GM12878 (cell line): ENCODE data around the gene SLC39A8. TPM values are rescaled to one million over a fixed set of nuclear protein-coding genes. Genes with fewer than 3 reads are reported as not detected.

ENCODE experiments used
- ATAC-seq: fragments of 200-7000 bp; cut with Tn5 transposase; 3 replicates; pipeline ENCODE4 v1.9.1; 2020; ENCODE audit warnings: mild to moderate bottlenecking, moderate library complexity
- BruUV-seq: library from RNA; stranded (reverse); fragments of 400-500 nt; replicated peaks from 2 replicates; lab custom pipeline; 2021; lab: Mats Ljungman, UMichigan
- CTCF ChIA-PET: fragments of 300-600 bp; sonication (Branson Sonifier 250); formaldehyde crosslinking; extraction: SDS; loops from one replicate; lab custom pipeline; 2021; ENCODE audit warnings: inconsistent platforms; lab: Yijun Ruan, JAX
- POLR2A ChIA-PET: fragments of 350-600 bp; formaldehyde crosslinking; extraction: SDS; loops from one replicate; lab custom pipeline; 2021; ENCODE audit warnings: inconsistent platforms; lab: Charles Lee
- RAD21 ChIA-PET: fragments of 300-600 bp; sonication (Branson Sonifier 250); formaldehyde crosslinking; loops from one replicate; lab custom pipeline; 2023; ENCODE audit warnings: antibody characterized with exemption; ENCODE audit not compliant: unreplicated experiment; lab: Charles Lee
- SMC1A ChIA-PET: fragments of 300-600 bp; sonication (Branson Sonifier 250); formaldehyde crosslinking; loops from one replicate; lab custom pipeline; 2023; ENCODE audit not compliant: unreplicated experiment, uncharacterized antibody; lab: Charles Lee
- DNase-seq: peaks from one replicate; pipeline ENCODE4 v3.0.0-alpha.2; 2011; ENCODE audit warnings: low read depth, low spot score
- FAIRE-seq: peaks from 3 replicates; lab custom pipeline; 2011; peaks lifted over from hg19 to GRCh38; lab: Jason Lieb, UNC
- H2AFZ ChIP-seq: 2 replicates; pipeline ENCODE4 v1.6.0; 2011; ENCODE audit warnings: low read depth, low read length, control low read depth; ENCODE audit not compliant: control insufficient read depth
- H3K27ac ChIP-seq: 2 replicates; pipeline ENCODE4 v1.5.1; 2011; ENCODE audit warnings: control low read depth; ENCODE audit not compliant: control insufficient read depth, insufficient read depth
- H3K27me3 ChIP-seq, 2 experiments: replicated peaks in 1 of 2; 2 replicates each; pipeline versions ENCODE4 v1.6.0 to v1.6.1; 2011; ENCODE audit warnings: low read length in 1 of 2; ENCODE audit not compliant: control insufficient read depth in 2 of 2, insufficient read depth in 2 of 2
- H3K36me3 ChIP-seq, 2 experiments: 2 replicates each; pipeline ENCODE4 v1.5.1; 2011; ENCODE audit warnings: low read length in 1 of 2; ENCODE audit not compliant: control insufficient read depth in 2 of 2, insufficient read depth in 2 of 2
- H3K4me1 ChIP-seq: 2 replicates; pipeline ENCODE4 v1.6.1; 2011; ENCODE audit warnings: mild to moderate bottlenecking, low read length, moderate library complexity, mixed read lengths; ENCODE audit not compliant: control insufficient read depth, insufficient read depth
- H3K4me2 ChIP-seq: 2 replicates; pipeline ENCODE4 v1.6.0; 2011; ENCODE audit warnings: control low read depth; ENCODE audit not compliant: control insufficient read depth, insufficient read depth
- H3K4me3 ChIP-seq: fragments of 200-600 bp; sonication (generic); 2 replicates; pipeline ENCODE4 v1.5.1; 2016
- H3K79me2 ChIP-seq: 2 replicates; pipeline ENCODE4 v1.6.0; 2011; ENCODE audit warnings: low read length; ENCODE audit not compliant: control insufficient read depth, insufficient read depth
- H3K9ac ChIP-seq: 2 replicates; pipeline ENCODE4 v1.8.0; 2011; ENCODE audit warnings: low read length, control low read depth, mixed read lengths; ENCODE audit not compliant: control insufficient read depth, insufficient read depth
- H3K9me3 ChIP-seq: replicated peaks from 3 replicates; pipeline ENCODE4 v1.5.1; 2011; ENCODE audit warnings: mild to moderate bottlenecking, low read length; ENCODE audit not compliant: control insufficient read depth, insufficient read depth
- H4K20me1 ChIP-seq: 2 replicates; pipeline ENCODE4 v1.6.0; 2011; ENCODE audit not compliant: control insufficient read depth, insufficient read depth
- ASH2L ChIP-seq: fragments of 300-600, 200-600 bp; sonication (generic); IDR thresholded peaks from 2 replicates; pipeline ENCODE4 v1.6.1; 2017; ENCODE audit warnings: low read depth, mild to moderate bottlenecking, borderline replicate concordance
- BACH1 ChIP-seq: fragments of 450-650 bp; IDR thresholded peaks from 2 replicates; pipeline ENCODE4 v1.6.1; 2017; ENCODE audit warnings: mild to moderate bottlenecking, borderline replicate concordance
- BHLHE40 ChIP-seq, 2 experiments: fragments of 450-650 bp in 1 of 2; IDR thresholded peaks; 2 replicates each; pipeline ENCODE4 v1.6.1; 2011 to 2017; ENCODE audit warnings: low read depth in 2 of 2, borderline replicate concordance in 1 of 2, improper control_type of control experiment in 1 of 2, low read length in 1 of 2, mild to moderate bottlenecking in 1 of 2
- E4F1 ChIP-seq: fragments of 450-650 bp; IDR thresholded peaks from 2 replicates; pipeline ENCODE4 v1.6.1; 2018; ENCODE audit warnings: borderline replicate concordance, mild to moderate bottlenecking; ENCODE audit not compliant: partially characterized antibody
- GABPA ChIP-seq: IDR thresholded peaks from 2 replicates; pipeline ENCODE4 v1.6.1; 2014; ENCODE audit warnings: antibody characterized with exemption, low read depth, mild to moderate bottlenecking, inconsistent platforms
- HCFC1 ChIP-seq: fragments of 150-350 bp; IDR thresholded peaks from 2 replicates; pipeline ENCODE4 v1.6.1; 2014; ENCODE audit warnings: low read length
- IRF5 ChIP-seq: fragments of 450-650 bp; IDR thresholded peaks from 2 replicates; pipeline ENCODE4 v1.6.1; 2017; ENCODE audit warnings: borderline replicate concordance
- MEF2A ChIP-seq: IDR thresholded peaks from 2 replicates; pipeline ENCODE4 v1.6.1; 2011; ENCODE audit warnings: low read depth, mild to moderate bottlenecking, low read length, moderate library complexity; ENCODE audit not compliant: insufficient read depth
- PAX8 ChIP-seq: fragments of 450-650 bp; IDR thresholded peaks from 2 replicates; pipeline ENCODE4 v1.6.1; 2017; ENCODE audit warnings: mild to moderate bottlenecking, moderate library complexity
- RAD51 ChIP-seq: fragments of 450-650 bp; IDR thresholded peaks from 2 replicates; pipeline ENCODE4 v1.6.1; 2016; ENCODE audit warnings: moderate library complexity, mild to moderate bottlenecking, inconsistent platforms
- SMAD1 ChIP-seq: fragments of 450-650 bp; IDR thresholded peaks from 2 replicates; pipeline ENCODE4 v1.6.1; 2018; ENCODE audit warnings: mild to moderate bottlenecking, low read depth; ENCODE audit not compliant: partially characterized antibody
- SMARCA5 ChIP-seq: fragments of 450-650 bp; IDR thresholded peaks from 2 replicates; pipeline ENCODE4 v1.6.1; 2017; ENCODE audit warnings: mild to moderate bottlenecking
- SMC3 ChIP-seq: IDR thresholded peaks from 2 replicates; pipeline ENCODE4 v1.6.1; 2011; ENCODE audit warnings: low read length, improper control_type of control experiment, borderline replicate concordance
- SREBF1 ChIP-seq: IDR thresholded peaks from 2 replicates; pipeline ENCODE4 v1.6.1; 2012; ENCODE audit warnings: mild to moderate bottlenecking, low read length
- TBL1XR1 ChIP-seq: IDR thresholded peaks from 2 replicates; pipeline ENCODE4 v1.6.1; 2012; ENCODE audit warnings: low read depth, low read length, improper control_type of control experiment
- TCF12 ChIP-seq: IDR thresholded peaks from 2 replicates; pipeline ENCODE4 v1.6.1; 2011; ENCODE audit warnings: low read depth, mild to moderate bottlenecking, low read length
- YY1 ChIP-seq: IDR thresholded peaks from 2 replicates; pipeline ENCODE4 v1.6.1; 2011; ENCODE audit warnings: low read depth, mild to moderate bottlenecking, low read length
- ZBTB33 ChIP-seq: fragments of 450-650 bp; IDR thresholded peaks from 2 replicates; pipeline ENCODE4 v1.6.1; 2017; ENCODE audit warnings: mild to moderate bottlenecking
- WGBS: methylation state at CpG from one replicate; pipeline ENCODE4 v1.1.6; 2016; ENCODE audit warnings: low lambda C conversion rate; ENCODE audit not compliant: insufficient replicate concordance, insufficient coverage; ENCODE audit errors: missing lambda C conversion rate; 5-methylcytosine and 5-hydroxymethylcytosine counted together
- in situ Hi-C: fragments of 300-500 bp; cut with MboI; formaldehyde crosslinking; loops from 9 replicates; pipeline ENCODE4 v1.14.3; 2018; ENCODE audit warnings: mixed read lengths
- intact Hi-C: fragments of 100-400 bp; cut with micrococcal nuclease; formaldehyde crosslinking; loops from one replicate; pipeline ENCODE4 v1.14.2; 2022; ENCODE audit not compliant: unreplicated experiment
- polyA plus RNA-seq, 11 experiments: library from polyadenylated mRNA; depleted of rRNA in 4 of 11; unstranded in 6 of 11; stranded (reverse) in 5 of 11; fragments of >200 nt; fragmentation: Nextera tagmentation in 4 of 11; fragmentation: Illumina TruSeq in 1 of 11; extraction: Ambion mirVana in 4 of 11; extraction: Trizol in 1 of 11; gene quantifications; 1 replicate in 1 of 11; 2 replicates in 10 of 11; pipeline versions ENCODE4 v1.2.1 to v1.2.3, GENCODE V29; 2011 to 2016; ENCODE audit warnings: inconsistent platforms in 2 of 11, missing spikeins in 2 of 11, low read depth in 1 of 11
- total RNA-seq, 4 experiments: library from RNA; depleted of rRNA in 3 of 4; stranded (reverse); fragments of >200 nt in 3 of 4; fragmentation: Illumina TruSeq in 1 of 4; extraction: Trizol in 1 of 4; gene quantifications; 2 replicates each; pipeline versions ENCODE4 v1.2.1 to v1.2.3, GENCODE V29; 2013 to 2021

Gene SLC39A8
- total and polyA plus RNA-seq, 10 of the 15 experiments (the other 5 are each of a cell fraction or from before 2014, with no cell fraction given): 7.9 to 47.8 (median 32.8) TPM

- Histone ChIP-seq H3K4me3 (no peak overlapping the region), H2AFZ (no peak overlapping the region), H4K20me1 (no peaks in the 10 kb centered on the region), H3K4me2 (no peak overlapping the region), H3K27me3 (no peaks in the 10 kb centered on the region), H3K9me3 (no peaks in the 10 kb centered on the region), H3K27ac (no peak overlapping the region), H3K9ac (no peak overlapping the region), H3K4me1 (no peaks in the 10 kb centered on the region), H3K79me2 (no peaks in the 10 kb centered on the region), H3K36me3 (peaks cover 0 to 2% of the 10 kb centered on the region in 2 experiments; a peak in 1 of 4 replicates)
- ChIA-PET CTCF (interaction anchor here (0.8 to 3.3 kb wide), 24 partner anchors 8 to 792 kb away, joined by 3 to 21 read pairs (median 4); partner anchors contain the start of gene SLC39A8), POLR2A (no interaction called here), SMC1A (interaction anchor here (0.7 to 3.2 kb wide), 11 partner anchors 9 to 960 kb away, joined by 3 to 12 read pairs (median 3); no protein-coding TSS in a partner anchor), RAD21 (interaction anchor here (0.7 to 1.6 kb wide), 8 partner anchors 8 to 504 kb away, joined by 3 to 7 read pairs (median 3); partner anchors contain the start of gene SLC39A8)
- 21% methylated on average over 4 of the region's 4 CpGs for WGBS
- no TSS peak for BruUV-seq
- FAIRE-seq (peak; percentile 75), DNase-seq (no peak), ATAC-seq (peak; percentile 98)
- in situ Hi-C loops: no loop called here
- intact Hi-C loops: no loop called here
- TF ChIP-seq E4F1 (no peak), ASH2L (no peak), SMC3 (peak; percentile 51; the same call in 1 of the 2 replicates), RAD51 (0 out of 2 replicates have a peak, but pooled peaks have one; percentile 23), IRF5 (no peak), YY1 (0 out of 2 replicates have a peak, but pooled peaks have one; percentile 34), TCF12 (no peak), SREBF1 (no peak), HCFC1 (no peak), TBL1XR1 (no peak), BHLHE40 (IDR thresholded peaks at IDR 0.05; ENCODE audit: borderline replicate concordance in 1 of 2, low read depth in 2 of 2, low read length in 1 of 2) (no peak), SMARCA5 (no peak), SMAD1 (no peak), PAX8 (no peak), MEF2A (no peak), ZBTB33 (no peak), BACH1 (no peak), GABPA (no peak)
These were observed 45.8 kb downstream of the SLC39A8 start for GRCh38 chr4:102299354-102300107.
